Heart left ventricle (tissue), 16 donors: ENCODE measurements around the gene HDAC8. TPM values are rescaled to one million over a fixed set of nuclear protein-coding genes. Genes with fewer than 3 reads are reported as not detected.
A peak's percentile ranks its signal among the peaks of the same experiment; 100 is the strongest.
"Not testable (repeated sequence)": the region's sequence is repeated elsewhere in the genome, so short reads cannot be mapped to it uniquely, and the experiment has no call there.

Source experiments
- ATAC-seq, 4 donors: fragments of 200-7000 bp; cut with Tn5 transposase; one replicate each; pipeline ENCODE4 v1.9.1; 2020 to 2022; ENCODE audit warnings: moderate library complexity in 4 of 4, mild to moderate bottlenecking in 3 of 4, moderate number of reproducible peaks in 1 of 4
- DNase-seq, 5 donors: peaks; one replicate each; pipeline ENCODE4 v3.0.0-alpha.2; 2020
- H3K27ac ChIP-seq, 12 donors: fragments of 200-600 bp; sonication (generic) in 4 of 12; one replicate each; pipeline versions ENCODE4 v1.5.0 to v1.8.0; 2016 to 2022; ENCODE audit warnings: mild to moderate bottlenecking in 2 of 12
- H3K27me3 ChIP-seq, 9 donors: fragments of 200-600 bp; sonication (generic) in 2 of 9; one replicate each; pipeline versions ENCODE4 v1.5.1 to v1.8.0; 2016 to 2022; ENCODE audit warnings: mild to moderate bottlenecking in 3 of 9
- H3K36me3 ChIP-seq, 9 donors: fragments of 200-600 bp; sonication (generic) in 2 of 9; one replicate each; pipeline versions ENCODE4 v1.5.0 to v1.8.0; 2018 to 2022; ENCODE audit warnings: mild to moderate bottlenecking in 2 of 9
- H3K4me1 ChIP-seq, 12 donors: fragments of 200-600 bp; sonication (generic) in 4 of 12; one replicate each; pipeline versions ENCODE4 v1.5.0 to v1.8.0; 2016 to 2022; ENCODE audit warnings: mild to moderate bottlenecking in 3 of 12
- H3K4me3 ChIP-seq, 12 donors: fragments of 200-600 bp; sonication (generic) in 4 of 12; one replicate each; pipeline versions ENCODE4 v1.5.0 to v1.8.0; 2017 to 2022; ENCODE audit warnings: mild to moderate bottlenecking in 9 of 12, moderate library complexity in 4 of 12
- H3K9me3 ChIP-seq, 12 donors: fragments of 200-600 bp; sonication (generic) in 4 of 12; one replicate each; pipeline versions ENCODE4 v1.5.0 to v1.8.0; 2016 to 2022; ENCODE audit warnings: mild to moderate bottlenecking in 1 of 12
- CTCF ChIP-seq, 12 donors: fragments of 200-600 bp; sonication (generic) in 4 of 12; IDR thresholded peaks; one replicate each; pipeline versions ENCODE4 v1.5.0 to v1.8.0; 2018 to 2022; ENCODE audit warnings: antibody characterized with exemption in 12 of 12, mild to moderate bottlenecking in 5 of 12
- POLR2A ChIP-seq, 2 donors: fragments of 450-650 bp; IDR thresholded peaks; one replicate each; pipeline ENCODE4 v1.6.1; 2017; ENCODE audit warnings: antibody characterized with exemption in 2 of 2, mild to moderate bottlenecking in 2 of 2, moderate library complexity in 2 of 2
- WGBS, 4 donors: extraction: QIAGEN DNeasy Blood & Tissue Kit in 2 of 4; methylation state at CpG; one replicate each; pipeline versions ENCODE4 v1.1.5 to v1.1.7; 2013 to 2018; 5-methylcytosine and 5-hydroxymethylcytosine counted together
- intact Hi-C, 10 donors: fragments of 100-400 bp; cut with DNase I; formaldehyde crosslinking; loops; one replicate each; pipeline versions ENCODE4 v1.11.1 to v1.14.2; 2022
- polyA plus RNA-seq, 2 donors: library from polyadenylated mRNA; stranded (reverse); fragments of 200-250 nt; gene quantifications; one replicate each; pipeline ENCODE4 v1.2.3, GENCODE V29; 2013
- total RNA-seq, 9 donors: library from RNA; depleted of rRNA in 2 of 9; stranded (reverse); fragments of >200 nt in 2 of 9; fragmentation: NEBNext Ultra II Directional in 3 of 9; extraction: Animal tissue kit (Norgen Biotek cat#: 25700) in 3 of 9; gene quantifications; one replicate each; pipeline versions ENCODE4 v1.1.0 to v1.2.4, GENCODE V29; 2016 to 2023
- donor health status: ischemic (EF 13 %, LVEDD 7.1; RV severe dilation, severe dysfunction).
- donor health status: healthy with polysubstance abuse.
- donor health status: DM: no; HTN: yes; CAD: no.
- donor health status: DM: no; HTN: no; CAD: no.
- donor health status: ischemic (EF 25% LVEDD 6.9; RV normal size, moderate dysfunction).
- donor health status: ischemic (EF 25% LVEDD 5.7; RV mildly dilated, moderate dysfunction).
- donor health status: healthy.
- donor health status: DM: yes; HTN: yes; CAD: no.
- donor health status: ischemic (EF 35%, LVEDD 5.7; RV mildly dilated, moderate dysfunction).
- donor health status: nonischemic (EF 11% LVEDD 7.7; RV severe dilation, severe dysfunction).
- donor health status: DM: yes; HTN: yes; CAD: no.
- donor health status: PGD.
- donor health status: ischemic (EF 29% LVEDD 5.4; RV normal size, mild dysfunction).
- donor health status: nonischemic (EF 23%, LVEDD 6.1; RV moderate dilation, normal function).

HDAC8 gene
- total and polyA plus RNA-seq, 11 donors: 16.1 to 28.1 (median 18.6) TPM

- no peaks in the 10 kb centered on the region for H3K36me3 ChIP-seq
- peak in 1 of 4 donors; percentile 42 for ATAC-seq
- intact Hi-C loops: no loop called here
- no peak overlapping the region for H3K4me3 ChIP-seq
- no peak for TF ChIP-seq CTCF (IDR thresholded peaks at IDR 0.05)
- TF ChIP-seq POLR2A (IDR thresholded peaks at IDR 0.05): no peak
- H3K4me1 ChIP-seq: no peaks in the 10 kb centered on the region
- DNase-seq: no peak
- 72 to 85% (median 79%) methylated on average over 2 of the region's 2 CpGs for WGBS, 4 donors
- H3K27ac ChIP-seq: no peak overlapping the region
- peaks cover 0 to 15% (median 0%) of the 10 kb centered on the region in 9 donors for H3K27me3 ChIP-seq
- H3K9me3 ChIP-seq: no peaks in the 10 kb centered on the region
These were observed 232.0 kb downstream of the HDAC8 start for GRCh38 chrX:72340626-72341025.

DNA sequence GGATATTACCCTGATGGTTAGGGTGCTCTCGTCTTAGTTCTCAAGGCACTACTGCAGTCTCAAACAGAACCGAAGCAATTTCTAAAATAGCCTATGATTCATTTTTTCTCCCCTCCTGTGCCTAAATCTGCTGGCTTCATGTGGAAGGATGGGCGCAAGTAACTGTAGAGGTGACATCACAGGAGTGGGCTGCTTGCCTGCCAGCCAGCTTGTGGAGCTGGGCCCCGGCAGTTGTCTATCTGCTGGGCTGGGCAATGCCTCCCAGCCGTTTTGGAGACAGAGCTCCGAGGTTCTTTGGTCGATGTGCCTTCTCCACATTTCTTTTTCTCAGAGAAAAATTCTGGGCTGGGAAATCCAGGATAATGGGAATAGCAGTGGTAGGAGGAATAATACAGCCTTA, 232.6 kb downstream of the HDAC8 start:
- ATAC-seq: no peak
- H3K36me3 ChIP-seq: no peaks in the 10 kb centered on the region
- H3K27me3 ChIP-seq: peaks cover 0 to 15% (median 0%) of the 10 kb centered on the region in 9 donors
- no peaks in the 10 kb centered on the region for H3K9me3 ChIP-seq
- no peak overlapping the region for H3K27ac ChIP-seq
- H3K4me1 ChIP-seq: no peaks in the 10 kb centered on the region
- no peak overlapping the region for H3K4me3 ChIP-seq
- TF ChIP-seq POLR2A (IDR thresholded peaks at IDR 0.05) (no peak), CTCF (IDR thresholded peaks at IDR 0.05) (no peak)
- no peak for DNase-seq
- intact Hi-C loops: no loop called here
- 85 to 91% (median 86%) methylated on average over 7 of the region's 7 CpGs for WGBS, 4 donors

GRCh38 chrX:72330131-72330530, 242.5 kb downstream of the HDAC8 start:
- Histone ChIP-seq H3K4me3 (no peak overlapping the region), H3K36me3 (no peaks in the 10 kb centered on the region), H3K4me1 (no peaks in the 10 kb centered on the region), H3K27ac (no peak overlapping the region), H3K9me3 (peaks cover 0 to 5% (median 0%) of the 10 kb centered on the region in 12 donors), H3K27me3 (peaks cover 0 to 5% (median 0%) of the 10 kb centered on the region in 9 donors)
- 84 to 97% (median 89%) methylated on average over 3 of the region's 3 CpGs for whole genome bisulfite sequencing, 4 donors
- intact Hi-C loops: no loop called here
- ATAC-seq (no peak), DNase-seq (no peak)
- TF ChIP-seq POLR2A (IDR thresholded peaks at IDR 0.05): no peak
- TF ChIP-seq CTCF (IDR thresholded peaks at IDR 0.05): no peak

- H3K36me3 ChIP-seq: no peaks in the 10 kb centered on the region
- DNase-seq (no peak), ATAC-seq (no peak)
- H3K9me3 ChIP-seq: peaks cover 0 to 5% (median 0%) of the 10 kb centered on the region in 12 donors
- no peak overlapping the region for H3K4me3 ChIP-seq
- 69 to 90% (median 84%) methylated on average over 8 of the region's 8 CpGs for WGBS, 4 donors
- peaks cover 0 to 5% (median 0%) of the 10 kb centered on the region in 9 donors for H3K27me3 ChIP-seq
- H3K27ac ChIP-seq: no peak overlapping the region
- H3K4me1 ChIP-seq: no peaks in the 10 kb centered on the region
- TF ChIP-seq POLR2A (IDR thresholded peaks at IDR 0.05): no peak
- no peak for TF ChIP-seq CTCF (IDR thresholded peaks at IDR 0.05)
- intact Hi-C loops: no loop called here
These were observed 245.9 kb downstream of the HDAC8 start for GRCh38 chrX:72326605-72327300.

- H3K4me1 ChIP-seq, H3K4me3 ChIP-seq, H3K27ac ChIP-seq, ATAC-seq, DNase-seq, intact Hi-C loops, H3K36me3 ChIP-seq, H3K9me3 ChIP-seq: not testable (repeated sequence)
- WGBS, 4 donors: 90 to 99% (median 95%) methylated on average over 8 of the region's 8 CpGs
- H3K27me3 ChIP-seq: peaks cover 0 to 23% (median 0%) of the 10 kb centered on the region in 9 donors
These were observed 253.0 kb downstream of the HDAC8 start for GRCh38 chrX:72319651-72320050.
